ENCODE data around the gene UAP1L1. TPM values are rescaled to one million over a fixed set of nuclear protein-coding genes. Genes with fewer than 3 reads are reported as not detected.

The UAP1L1 gene
- total RNA-seq, 2 experiments from 2014 or later: 6.5 to 6.8 TPM

DNA sequence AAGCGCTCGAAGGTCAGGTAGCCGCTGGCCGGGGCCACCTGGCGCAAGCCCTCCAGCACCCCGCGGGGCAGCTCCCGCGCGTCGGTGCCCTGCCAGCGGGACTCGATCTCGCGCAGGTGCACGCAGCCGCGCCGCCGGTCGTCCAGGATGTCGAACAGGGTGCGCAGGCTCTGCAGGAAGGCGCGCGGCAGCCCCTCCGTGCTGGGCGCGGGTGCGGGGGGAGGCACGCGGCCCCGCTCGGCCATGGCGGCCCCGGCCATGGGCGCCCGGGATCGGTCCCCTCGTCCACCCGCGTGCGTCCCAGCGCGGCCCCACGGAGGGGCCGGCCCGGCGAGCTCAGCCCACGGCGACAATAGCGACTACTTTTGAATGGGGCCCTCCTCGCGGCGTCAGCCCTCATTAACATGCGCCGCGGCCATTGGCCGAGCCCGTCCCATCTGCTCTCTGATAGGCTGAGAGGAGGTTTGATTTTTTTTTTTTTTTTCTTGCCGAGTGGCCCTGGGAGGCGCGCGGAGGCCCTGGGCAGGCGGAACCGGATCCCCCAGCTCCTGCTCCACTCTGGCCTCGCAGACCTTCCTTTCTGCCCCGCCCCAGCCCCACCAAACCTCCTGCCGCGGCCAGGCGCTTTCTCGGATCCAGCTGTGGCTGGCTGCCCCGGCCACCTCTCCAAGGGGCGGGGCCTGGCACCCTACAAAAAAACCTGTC is 7.0 kb upstream of the UAP1L1 start, which contains the start of gene SAPCD2:
Gene SAPCD2 (minus strand): TSS at position 357 of the 705 bp plus-strand sequence. CDS start 97 bp downstream, at position 260.
- peaks cover 0 to 8% of the 10 kb centered on the region in 2 experiments for H3K27me3 ChIP-seq (ENCODE audit: control insufficient read depth in 1 of 2, insufficient read depth in 2 of 2, low read length in 2 of 2)
- H3K36me3 ChIP-seq (ENCODE audit: insufficient read depth, low read length): no peaks in the 10 kb centered on the region
- intact Hi-C loops (cut with DNase I, micrococcal nuclease): loop anchor here in 1 of 2 experiments (2.0 kb wide), 1 partner anchor 16 kb away; the partner anchor contains the start of gene MAN1B1
- Mint-ChIP-seq H3K4me3 (peak within 1 kb of the TSS; percentile 82), H3K27me3 (peaks cover 4% of the 10 kb centered on the region), H3K27ac (peak within 1 kb of the TSS; percentile 24), H3K4me1 (ENCODE audit: low read depth) (peaks cover 16% of the 10 kb centered on the region), H3K36me3 (ENCODE audit: low read depth) (no peaks in the 10 kb centered on the region), H3K9me3 (no peaks in the 10 kb centered on the region)
- ChIA-PET POLR2A (interaction anchor here (0.6 to 5.2 kb wide), 9 partner anchors 16 to 342 kb away, joined by 3 to 62 read pairs (median 4); partner anchors contain the start of genes DPP7, MAN1B1 and TUBB4B), CTCF (interaction anchor here (0.7 to 2.8 kb wide), 6 partner anchors 16 to 166 kb away, joined by 3 to 15 read pairs (median 4); partner anchors contain the start of genes MAN1B1 and NPDC1)
- peak within 1 kb of the TSS; percentile 45 for H3K4me3 ChIP-seq (ENCODE audit: low read length)
- TF ChIP-seq, protein P1, sequence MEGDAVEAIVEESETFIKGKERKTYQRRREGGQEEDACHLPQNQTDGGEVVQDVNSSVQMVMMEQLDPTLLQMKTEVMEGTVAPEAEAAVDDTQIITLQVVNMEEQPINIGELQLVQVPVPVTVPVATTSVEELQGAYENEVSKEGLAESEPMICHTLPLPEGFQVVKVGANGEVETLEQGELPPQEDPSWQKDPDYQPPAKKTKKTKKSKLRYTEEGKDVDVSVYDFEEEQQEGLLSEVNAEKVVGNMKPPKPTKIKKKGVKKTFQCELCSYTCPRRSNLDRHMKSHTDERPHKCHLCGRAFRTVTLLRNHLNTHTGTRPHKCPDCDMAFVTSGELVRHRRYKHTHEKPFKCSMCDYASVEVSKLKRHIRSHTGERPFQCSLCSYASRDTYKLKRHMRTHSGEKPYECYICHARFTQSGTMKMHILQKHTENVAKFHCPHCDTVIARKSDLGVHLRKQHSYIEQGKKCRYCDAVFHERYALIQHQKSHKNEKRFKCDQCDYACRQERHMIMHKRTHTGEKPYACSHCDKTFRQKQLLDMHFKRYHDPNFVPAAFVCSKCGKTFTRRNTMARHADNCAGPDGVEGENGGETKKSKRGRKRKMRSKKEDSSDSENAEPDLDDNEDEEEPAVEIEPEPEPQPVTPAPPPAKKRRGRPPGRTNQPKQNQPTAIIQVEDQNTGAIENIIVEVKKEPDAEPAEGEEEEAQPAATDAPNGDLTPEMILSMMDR (IDR thresholded peaks at IDR 0.05): no peak
- DNase-seq (peak; percentile 68 to 94 (median 78)), ATAC-seq (ENCODE audit: poor library complexity) (peak; percentile 88)
- H3K27ac ChIP-seq (ENCODE audit: low read depth in 1 of 2, low read length in 2 of 2): no peak within 1 kb of the TSS
- H3K9me3 ChIP-seq (ENCODE audit: control insufficient read depth in 1 of 2, insufficient read depth in 1 of 2, low read length in 2 of 2): no peaks in the 10 kb centered on the region
- H3K4me1 ChIP-seq (ENCODE audit: insufficient read depth, low read length): peaks cover 28% of the 10 kb centered on the region

DNA sequence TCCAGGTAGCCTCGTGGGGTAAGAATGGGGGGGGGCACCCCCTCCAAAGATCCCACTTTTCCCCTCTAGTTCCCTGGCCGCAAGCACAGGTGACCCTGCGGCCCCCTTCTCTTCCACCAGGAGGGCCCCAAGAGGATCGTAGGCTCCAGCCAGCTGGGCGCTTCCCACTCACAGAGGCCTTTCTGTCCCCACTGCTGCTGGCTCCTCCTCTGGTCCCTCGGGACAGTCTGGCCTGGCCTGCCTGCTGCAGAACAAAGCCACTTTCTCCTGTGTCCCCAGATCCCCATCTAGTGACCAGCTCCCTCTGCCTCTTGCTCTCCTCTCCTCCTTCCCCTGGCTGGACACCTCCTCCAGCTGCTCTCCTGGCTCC is 6.4 kb upstream of the UAP1L1 start:
- DNase-seq (no peak), ATAC-seq (ENCODE audit: poor library complexity) (no peak)
- H3K36me3 ChIP-seq (ENCODE audit: insufficient read depth, low read length): no peaks in the 10 kb centered on the region
- Mint-ChIP-seq H3K9me3 (no peaks in the 10 kb centered on the region), H3K4me1 (ENCODE audit: low read depth) (peaks cover 16% of the 10 kb centered on the region), H3K4me3 (peak overlapping the region; percentile 82), H3K27me3 (peaks cover 4% of the 10 kb centered on the region), H3K36me3 (ENCODE audit: low read depth) (no peaks in the 10 kb centered on the region), H3K27ac (peak overlapping the region; percentile 24)
- ChIA-PET CTCF (interaction anchor here (1.1 to 2.8 kb wide), 6 partner anchors 16 to 166 kb away, joined by 3 to 15 read pairs (median 4); partner anchors contain the start of genes MAN1B1 and NPDC1), POLR2A (interaction anchor here (0.6 to 5.2 kb wide), 9 partner anchors 15 to 271 kb away, joined by 3 to 62 read pairs (median 4); partner anchors contain the start of genes DPP7 and MAN1B1)
- peaks cover 0 to 8% of the 10 kb centered on the region in 2 experiments for H3K27me3 ChIP-seq (ENCODE audit: control insufficient read depth in 1 of 2, insufficient read depth in 2 of 2, low read length in 2 of 2)
- peak overlapping the region; percentile 45 for H3K4me3 ChIP-seq (ENCODE audit: low read length)
- TF ChIP-seq, protein P1 (IDR thresholded peaks at IDR 0.05): no peak
- H3K9me3 ChIP-seq (ENCODE audit: control insufficient read depth in 1 of 2, insufficient read depth in 1 of 2, low read length in 2 of 2): no peaks in the 10 kb centered on the region
- H3K27ac ChIP-seq (ENCODE audit: low read depth in 1 of 2, low read length in 2 of 2): no peak overlapping the region
- H3K4me1 ChIP-seq (ENCODE audit: insufficient read depth, low read length): peaks cover 28% of the 10 kb centered on the region
- intact Hi-C loops (cut with DNase I, micrococcal nuclease): loop anchor here (1.0 to 2.0 kb wide), 2 partner anchors 14 to 16 kb away; partner anchors contain the start of gene MAN1B1 (in 1 of the 2)

DNA sequence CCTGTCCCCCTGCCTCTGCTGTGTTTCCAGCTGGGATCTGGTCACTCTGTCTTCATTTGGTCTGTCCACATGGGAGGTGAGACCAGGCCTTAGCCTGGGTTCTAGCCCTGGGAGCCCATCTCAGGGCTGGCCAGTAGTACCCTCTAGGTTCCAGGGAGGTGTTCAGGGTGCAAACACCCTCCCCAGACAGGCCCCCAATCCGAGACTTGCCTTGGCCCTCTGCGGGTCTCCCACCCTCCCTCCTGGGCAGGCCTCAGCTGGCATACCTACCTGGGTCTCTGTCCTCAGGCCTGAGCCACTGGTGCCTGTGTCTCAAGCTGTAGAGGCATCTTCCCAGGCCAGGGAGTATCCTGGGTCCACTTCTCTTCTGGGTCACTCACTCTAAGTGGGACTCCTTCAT is 6.0 kb upstream of the UAP1L1 start:
- Histone ChIP-seq H3K4me1 (ENCODE audit: insufficient read depth, low read length) (peaks cover 28% of the 10 kb centered on the region), H3K27me3 (ENCODE audit: control insufficient read depth in 1 of 2, insufficient read depth in 2 of 2, low read length in 2 of 2) (peaks cover 0 to 8% of the 10 kb centered on the region in 2 experiments), H3K4me3 (ENCODE audit: low read length) (no peak overlapping the region), H3K27ac (ENCODE audit: low read depth in 1 of 2, low read length in 2 of 2) (no peak overlapping the region), H3K9me3 (ENCODE audit: control insufficient read depth in 1 of 2, insufficient read depth in 1 of 2, low read length in 2 of 2) (no peaks in the 10 kb centered on the region), H3K36me3 (ENCODE audit: insufficient read depth, low read length) (no peaks in the 10 kb centered on the region)
- Mint-ChIP-seq H3K36me3 (ENCODE audit: low read depth) (no peaks in the 10 kb centered on the region), H3K4me1 (ENCODE audit: low read depth) (peaks cover 16% of the 10 kb centered on the region), H3K27ac (peak overlapping the region; percentile 24), H3K4me3 (peak overlapping the region; percentile 82), H3K27me3 (peaks cover 4% of the 10 kb centered on the region), H3K9me3 (no peaks in the 10 kb centered on the region)
- TF ChIP-seq, protein P1 (IDR thresholded peaks at IDR 0.05): no peak
- POLR2A ChIA-PET: interaction anchor here (0.8 to 5.2 kb wide), 5 partner anchors 15 to 271 kb away, joined by 3 to 62 read pairs (median 4); partner anchors contain the start of gene MAN1B1
- CTCF ChIA-PET: interaction anchor here (1.1 to 2.8 kb wide), 3 partner anchors 15 to 36 kb away, joined by 4 to 15 read pairs (median 4); partner anchors contain the start of genes MAN1B1 and NPDC1
- no peak for ATAC-seq (ENCODE audit: poor library complexity)
- no peak for DNase-seq
- intact Hi-C loops (cut with DNase I, micrococcal nuclease): loop anchor here (1.0 to 2.0 kb wide), 2 partner anchors 14 to 16 kb away; partner anchors contain the start of gene MAN1B1 (in 1 of the 2)

All from CD4-positive, alpha-beta T cell (primary cell).